Smooth muscle cell (in vitro differentiated cells): Measurements from ENCODE around the gene ZCCHC24. TPM values are rescaled to one million over a fixed set of nuclear protein-coding genes. Genes with fewer than 3 reads are reported as not detected.

Experiments used
- DNase-seq: peaks from one replicate; lab custom pipeline; 2025; ENCODE audit not compliant: unreplicated experiment; lab: John Stamatoyannopoulos, UW
- H2AFZ ChIP-seq: fragments of 200-600 bp; sonication (generic); 2 replicates; pipeline ENCODE4 v1.6.0; 2016; ENCODE audit warnings: antibody characterized with exemption, low read depth, mild to moderate bottlenecking
- H3F3A ChIP-seq: fragments of 200-600 bp; sonication (generic); 2 replicates; pipeline ENCODE4 v1.6.0; 2017; ENCODE audit warnings: antibody characterized with exemption, low read depth
- H3K27ac ChIP-seq: fragments of 200-600 bp; sonication (generic); 2 replicates; pipeline ENCODE4 v1.5.1; 2016; ENCODE audit warnings: low read depth, mild to moderate bottlenecking
- H3K27me3 ChIP-seq: fragments of 200-600 bp; sonication (generic); 2 replicates; pipeline ENCODE4 v1.6.1; 2016; ENCODE audit warnings: low read depth, mild to moderate bottlenecking
- H3K36me3 ChIP-seq: fragments of 200-600 bp; sonication (generic); 2 replicates; pipeline ENCODE4 v1.5.1; 2016; ENCODE audit warnings: low read depth
- H3K4me1 ChIP-seq: fragments of 200-600 bp; sonication (generic); 2 replicates; pipeline ENCODE4 v1.5.1; 2016; ENCODE audit warnings: low read depth
- H3K4me2 ChIP-seq: fragments of 200-600 bp; sonication (generic); 2 replicates; pipeline ENCODE4 v1.6.0; 2016; ENCODE audit warnings: mild to moderate bottlenecking
- H3K4me3 ChIP-seq: fragments of 200-600 bp; sonication (generic); 2 replicates; pipeline ENCODE4 v1.5.1; 2016; ENCODE audit warnings: mild to moderate bottlenecking
- H3K79me2 ChIP-seq: fragments of 200-600 bp; sonication (generic); 2 replicates; pipeline ENCODE4 v1.6.0; 2016; ENCODE audit warnings: low read depth, mild to moderate bottlenecking
- H3K9ac ChIP-seq: fragments of 200-600 bp; sonication (generic); 2 replicates; pipeline ENCODE4 v1.6.0; 2016; ENCODE audit warnings: low read depth
- H3K9me3 ChIP-seq: fragments of 200-600 bp; sonication (generic); replicated peaks from 2 replicates; pipeline ENCODE4 v1.5.1; 2016; ENCODE audit warnings: low read depth
- H4K20me1 ChIP-seq: fragments of 200-600 bp; sonication (generic); 2 replicates; pipeline ENCODE4 v1.6.0; 2016; ENCODE audit warnings: low read depth
- WGBS: methylation state at CpG from one replicate; pipeline ENCODE4 v1.1.7; 2016; ENCODE audit warnings: low lambda C conversion rate; 5-methylcytosine and 5-hydroxymethylcytosine counted together
- polyA plus RNA-seq: library from polyadenylated mRNA; unstranded; fragments of >200 nt; fragmentation: Nextera tagmentation; extraction: Ambion mirVana; gene quantifications from 2 replicates; pipeline ENCODE4 v1.2.1, GENCODE V29; 2016
- total RNA-seq: library from RNA; depleted of rRNA; stranded (reverse); fragments of >200 nt; gene quantifications from 2 replicates; pipeline ENCODE4 v1.2.3, GENCODE V29; 2014
- TF ChIP-seq, protein P1 (sequence below): fragments of 200-600 bp; sonication (generic); IDR thresholded peaks from 2 replicates; pipeline ENCODE4 v1.5.1; 2017; ENCODE audit warnings: borderline replicate concordance, mild to moderate bottlenecking, antibody characterized with exemption; ENCODE audit not compliant: insufficient read depth, poor library complexity, severe bottlenecking

The ZCCHC24 gene
- total and polyA plus RNA-seq, 2 experiments from 2014 or later = 21.9 to 52.1 TPM

DNA sequence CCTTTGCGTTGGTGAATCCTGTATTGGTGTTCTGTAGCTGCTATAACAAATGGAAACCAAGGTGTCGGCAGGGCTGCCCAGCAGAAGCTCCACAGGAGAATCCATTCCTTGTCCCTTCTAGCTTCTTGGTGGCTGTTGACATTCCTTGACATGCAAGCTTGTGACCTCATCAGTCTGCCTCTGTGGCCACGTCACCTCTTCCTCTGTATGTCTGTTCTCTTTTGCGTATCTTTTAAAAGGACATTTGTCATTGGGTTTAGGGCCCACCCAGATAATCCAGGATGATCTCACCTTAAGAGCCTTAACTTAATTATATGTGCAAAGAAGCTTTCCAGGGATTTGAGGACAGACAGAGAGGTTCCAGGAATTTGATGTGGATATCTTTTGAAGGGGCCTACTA, 15.3 kb upstream of the ZCCHC24 start:
- no peak for DNase-seq
- 72% methylated on average over 4 of the region's 4 CpGs for WGBS

DNA sequence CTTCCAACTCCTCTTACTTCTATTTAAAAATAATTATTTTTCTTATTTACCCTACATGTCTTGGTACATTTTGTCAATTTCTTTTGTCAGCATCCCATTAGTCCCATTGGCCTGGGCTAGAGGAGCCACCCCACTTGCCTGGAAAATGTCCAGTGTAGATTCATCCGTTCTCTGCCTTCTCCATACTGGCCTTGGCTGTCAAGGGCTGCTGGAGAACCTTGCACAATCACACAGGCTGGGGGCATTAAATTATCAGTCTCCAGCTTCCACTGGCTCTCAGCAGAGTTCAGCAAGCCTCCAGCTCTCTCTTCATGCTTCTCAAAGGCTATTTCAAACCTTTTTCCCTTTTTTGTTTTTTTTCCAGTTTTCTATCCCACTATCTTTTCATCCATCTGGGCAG, 13.8 kb upstream of the ZCCHC24 start:
- TF ChIP-seq, protein P1, sequence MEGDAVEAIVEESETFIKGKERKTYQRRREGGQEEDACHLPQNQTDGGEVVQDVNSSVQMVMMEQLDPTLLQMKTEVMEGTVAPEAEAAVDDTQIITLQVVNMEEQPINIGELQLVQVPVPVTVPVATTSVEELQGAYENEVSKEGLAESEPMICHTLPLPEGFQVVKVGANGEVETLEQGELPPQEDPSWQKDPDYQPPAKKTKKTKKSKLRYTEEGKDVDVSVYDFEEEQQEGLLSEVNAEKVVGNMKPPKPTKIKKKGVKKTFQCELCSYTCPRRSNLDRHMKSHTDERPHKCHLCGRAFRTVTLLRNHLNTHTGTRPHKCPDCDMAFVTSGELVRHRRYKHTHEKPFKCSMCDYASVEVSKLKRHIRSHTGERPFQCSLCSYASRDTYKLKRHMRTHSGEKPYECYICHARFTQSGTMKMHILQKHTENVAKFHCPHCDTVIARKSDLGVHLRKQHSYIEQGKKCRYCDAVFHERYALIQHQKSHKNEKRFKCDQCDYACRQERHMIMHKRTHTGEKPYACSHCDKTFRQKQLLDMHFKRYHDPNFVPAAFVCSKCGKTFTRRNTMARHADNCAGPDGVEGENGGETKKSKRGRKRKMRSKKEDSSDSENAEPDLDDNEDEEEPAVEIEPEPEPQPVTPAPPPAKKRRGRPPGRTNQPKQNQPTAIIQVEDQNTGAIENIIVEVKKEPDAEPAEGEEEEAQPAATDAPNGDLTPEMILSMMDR = no peak
- Histone ChIP-seq H3K9me3 (no peaks in the 10 kb centered on the region), H3K4me2 (no peak overlapping the region), H4K20me1 (no peaks in the 10 kb centered on the region), H3K4me3 (no peak overlapping the region), H3F3A (peaks cover 4% of the 10 kb centered on the region), H3K27ac (no peak overlapping the region), H3K9ac (no peak overlapping the region), H3K27me3 (no peaks in the 10 kb centered on the region), H3K36me3 (no peaks in the 10 kb centered on the region), H3K79me2 (no peaks in the 10 kb centered on the region), H2AFZ (no peak overlapping the region), H3K4me1 (no peaks in the 10 kb centered on the region)
- DNase-seq = no peak
- WGBS = 24% methylated on average over 1 of the region's 1 CpG

More for the DNA sequence above, 15.3 kb upstream of the ZCCHC24 start:
- Histone ChIP-seq H2AFZ (no peak overlapping the region), H3K36me3 (no peaks in the 10 kb centered on the region), H3K9ac (no peak overlapping the region), H3K9me3 (no peaks in the 10 kb centered on the region), H3K79me2 (no peaks in the 10 kb centered on the region), H3K4me2 (peak overlapping the region; percentile 19), H3K27me3 (no peaks in the 10 kb centered on the region), H3K4me3 (no peak overlapping the region), H3K27ac (peak overlapping the region; percentile 43), H4K20me1 (no peaks in the 10 kb centered on the region), H3K4me1 (no peaks in the 10 kb centered on the region), H3F3A (peaks cover 4% of the 10 kb centered on the region)
- TF ChIP-seq, protein P1 = no peak

DNA sequence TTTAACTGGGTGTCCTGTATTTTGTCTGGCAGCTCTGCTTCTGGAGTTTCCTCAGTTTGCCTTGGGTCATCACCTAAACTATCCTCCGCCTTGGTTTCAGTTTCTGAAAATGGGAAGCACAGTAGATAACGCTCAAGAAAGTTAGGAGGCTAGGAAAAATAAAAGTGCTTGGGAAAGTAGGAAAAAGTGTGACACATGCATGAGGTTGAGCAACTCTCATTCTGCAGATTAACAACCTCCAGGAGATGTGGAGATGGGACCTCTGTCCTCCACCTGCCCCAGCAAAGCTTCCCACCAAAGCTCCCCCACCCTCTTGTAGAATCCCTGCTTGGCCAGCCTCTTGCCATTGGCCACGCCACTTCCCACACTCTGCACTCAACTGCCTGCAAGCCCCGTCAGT, 13.1 kb upstream of the ZCCHC24 start:
- H2AFZ ChIP-seq = no peak overlapping the region
- no peaks in the 10 kb centered on the region for H3K9me3 ChIP-seq
- no peak for DNase-seq
- no peaks in the 10 kb centered on the region for H3K27me3 ChIP-seq
- H3K4me2 ChIP-seq = no peak overlapping the region
- no peaks in the 10 kb centered on the region for H3K4me1 ChIP-seq
- WGBS = 93% methylated on average over 4 of the region's 4 CpGs
- no peak overlapping the region for H3K27ac ChIP-seq
- H3K4me3 ChIP-seq = no peak overlapping the region
- H3K9ac ChIP-seq = no peak overlapping the region
- no peaks in the 10 kb centered on the region for H4K20me1 ChIP-seq
- peaks cover 4% of the 10 kb centered on the region for H3F3A ChIP-seq
- H3K36me3 ChIP-seq = no peaks in the 10 kb centered on the region
- TF ChIP-seq, protein P1 = no peak
- no peaks in the 10 kb centered on the region for H3K79me2 ChIP-seq

DNA sequence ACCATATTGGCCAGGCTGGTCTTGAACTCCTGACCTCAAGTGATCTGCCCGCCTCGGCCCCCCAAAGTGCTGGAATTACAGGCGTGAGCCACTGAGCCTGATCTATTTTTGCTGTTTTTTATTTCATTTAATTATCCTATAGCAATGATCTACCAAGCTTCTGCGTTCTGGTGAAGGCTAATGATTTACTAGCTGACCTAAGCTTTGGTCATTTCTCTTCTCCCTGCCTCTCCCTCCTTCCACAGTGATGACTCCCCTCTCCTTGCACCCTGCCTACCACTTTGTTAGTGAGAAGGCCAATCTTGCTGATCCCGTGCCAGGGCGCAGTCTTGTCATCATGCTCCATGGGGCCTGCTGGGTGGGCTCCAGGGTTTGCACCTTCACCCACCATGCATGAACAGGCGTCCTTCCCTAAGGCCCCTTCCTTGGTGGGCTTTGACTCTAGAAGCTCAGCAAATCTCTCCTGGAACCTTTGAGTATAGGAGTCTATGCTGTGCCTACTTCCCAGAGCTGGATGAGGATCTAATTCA, 11.9 kb upstream of the ZCCHC24 start:
- H3K9ac ChIP-seq = no peak overlapping the region
- H3K4me2 ChIP-seq = no peak overlapping the region
- no peaks in the 10 kb centered on the region for H3K9me3 ChIP-seq
- H3K4me3 ChIP-seq = no peak overlapping the region
- TF ChIP-seq, protein P1 = no peak
- no peaks in the 10 kb centered on the region for H3K27me3 ChIP-seq
- DNase-seq = no peak
- 82% methylated on average over 7 of the region's 7 CpGs for WGBS
- peaks cover 8% of the 10 kb centered on the region for H3F3A ChIP-seq
- no peaks in the 10 kb centered on the region for H3K79me2 ChIP-seq
- no peak overlapping the region for H3K27ac ChIP-seq
- no peak overlapping the region for H2AFZ ChIP-seq
- H4K20me1 ChIP-seq = no peaks in the 10 kb centered on the region
- no peaks in the 10 kb centered on the region for H3K36me3 ChIP-seq
- H3K4me1 ChIP-seq = peaks cover 7% of the 10 kb centered on the region
